NCI-H1092 treated with DMSO at 0.1 percent for 48 hours (cell line): ENCODE data around the gene CLDN6.
"Not testable (repeated sequence)": the region's sequence is repeated elsewhere in the genome, so short reads cannot be mapped to it uniquely, and the experiment has no call there.

Experiments
- DNase-seq: peaks from one replicate; lab custom pipeline; 2025; lab: John Stamatoyannopoulos, UW

CLDN6 gene, protein sequence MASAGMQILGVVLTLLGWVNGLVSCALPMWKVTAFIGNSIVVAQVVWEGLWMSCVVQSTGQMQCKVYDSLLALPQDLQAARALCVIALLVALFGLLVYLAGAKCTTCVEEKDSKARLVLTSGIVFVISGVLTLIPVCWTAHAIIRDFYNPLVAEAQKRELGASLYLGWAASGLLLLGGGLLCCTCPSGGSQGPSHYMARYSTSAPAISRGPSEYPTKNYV

DNA sequence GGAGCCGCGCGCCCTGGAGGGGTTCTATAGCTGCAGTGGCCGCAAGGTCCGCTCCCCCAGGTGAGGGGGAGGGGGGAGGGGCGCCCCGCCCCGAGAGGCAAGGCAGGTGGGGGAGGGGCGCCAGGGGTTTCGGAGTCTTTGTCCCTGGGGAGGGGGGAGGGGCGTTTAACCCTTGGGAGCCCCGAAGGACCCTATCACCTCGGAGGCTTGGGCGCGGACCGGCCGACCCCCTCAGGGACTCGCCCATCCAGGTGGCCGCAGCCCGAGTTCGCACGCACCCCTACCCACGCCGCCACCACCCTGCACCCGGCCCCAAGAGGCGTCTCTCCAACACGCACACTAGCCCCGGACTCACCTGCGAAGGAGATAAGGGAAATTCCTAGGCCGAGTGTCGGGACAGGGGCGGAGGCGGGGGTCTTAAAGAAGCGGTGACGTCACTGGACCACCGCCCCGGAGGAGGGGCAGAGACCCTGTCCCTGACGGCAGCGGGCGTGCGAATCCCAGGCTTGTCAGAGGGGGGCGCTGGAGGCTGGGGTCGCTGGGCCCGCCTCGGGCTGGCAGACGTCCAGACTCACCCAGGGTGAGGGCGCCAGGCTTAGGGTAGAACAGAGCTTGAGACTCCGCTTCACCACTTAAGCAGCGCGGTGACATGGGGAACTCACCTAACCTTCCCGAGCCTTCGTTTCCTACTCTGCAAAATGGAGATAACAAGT is at the start of gene CLDN6:
TSS of gene CLDN6 (minus strand) at position 390 of the 713 bp plus-strand sequence. CDS start 2,162 bp downstream, outside the sequence.
- peak; percentile 12 for DNase-seq

DNA sequence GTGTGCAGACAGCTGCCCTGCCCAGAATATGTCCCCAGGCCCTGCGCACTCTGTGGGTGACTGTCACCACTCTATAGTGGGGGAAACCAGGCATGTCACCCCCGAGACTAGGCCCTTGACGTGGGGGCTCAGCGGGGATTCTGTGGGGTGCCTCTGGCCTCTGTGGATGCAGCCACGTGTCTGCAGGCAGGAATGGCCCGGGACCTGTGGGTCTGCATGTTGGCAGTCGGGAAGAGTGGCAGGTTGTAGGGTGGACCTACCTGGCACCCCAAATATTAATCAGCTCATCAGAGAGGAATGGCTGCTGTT is 48.4 kb upstream of the CLDN6 start:
- no peak for DNase-seq

DNA sequence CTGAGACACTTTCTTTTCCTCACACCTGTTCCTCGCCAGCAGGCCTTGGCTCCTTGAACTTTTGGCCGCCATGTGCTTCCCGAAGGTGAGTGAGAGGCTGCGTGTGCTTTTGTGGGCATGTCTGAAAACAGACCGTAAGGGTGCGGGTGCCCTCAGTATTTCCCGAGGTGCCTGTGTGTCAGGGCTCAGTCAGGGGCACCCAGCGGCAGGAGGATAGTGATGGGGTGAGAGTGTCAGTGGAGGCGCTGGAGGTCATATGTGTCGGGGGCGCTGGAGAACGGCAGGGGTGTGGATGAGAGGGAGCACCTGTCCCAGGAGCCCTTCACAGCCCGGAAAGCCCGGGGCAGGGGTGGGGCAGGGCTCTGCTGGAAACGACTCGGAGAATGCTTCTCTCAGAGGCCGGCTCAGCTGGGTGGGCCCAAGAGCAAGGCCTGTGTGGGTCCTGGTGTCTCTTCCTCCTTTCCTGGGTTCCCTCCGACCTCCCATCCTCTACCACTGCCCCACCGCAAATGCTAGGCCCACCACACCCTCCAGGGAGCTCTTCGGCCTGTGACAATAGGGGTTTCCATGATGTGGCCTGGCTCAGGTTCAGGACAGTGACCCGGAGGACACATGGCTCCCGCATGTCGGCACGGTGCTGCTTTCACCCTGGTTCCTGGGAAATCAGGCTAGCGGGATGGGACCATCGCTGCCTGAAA is 47.9 kb upstream of the CLDN6 start:
- no peak for DNase-seq

DNA sequence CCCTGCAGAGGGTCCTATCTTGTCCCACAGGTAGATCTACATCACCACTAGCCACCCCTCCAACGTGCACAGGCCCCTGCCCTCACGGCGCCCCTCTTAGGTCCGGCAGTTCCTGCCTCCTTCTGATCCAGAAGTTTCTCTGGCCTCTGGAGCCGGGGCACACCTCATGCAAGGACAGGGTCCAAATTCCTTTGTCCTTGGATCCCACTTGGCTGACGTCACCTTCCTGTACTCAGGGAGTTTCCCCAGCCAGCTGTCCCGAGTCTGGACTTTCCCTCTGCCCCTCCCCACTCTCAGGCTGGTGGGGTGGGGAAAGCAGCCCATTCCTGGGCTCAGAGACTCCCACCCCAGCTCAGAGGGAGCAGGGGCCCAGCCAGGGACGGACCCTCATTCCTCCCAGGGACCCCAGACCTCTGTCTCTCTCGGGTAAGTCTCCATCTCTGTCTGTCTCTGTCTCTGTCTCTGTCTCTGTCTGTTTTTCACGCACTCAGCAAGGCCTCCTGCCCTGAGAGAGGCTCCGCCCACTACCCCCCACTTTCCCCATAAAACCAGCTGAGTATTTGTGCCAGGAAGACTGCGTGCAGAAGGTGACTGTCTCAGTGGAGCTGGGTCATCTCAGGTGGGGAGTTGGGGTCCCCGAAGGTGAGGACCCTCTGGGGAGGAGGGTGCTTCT is 47.2 kb upstream of the CLDN6 start, which contains the start of gene IL32:
TSS of gene IL32 (plus strand) at position 572 of the 673 bp plus-strand sequence. CDS start 172 bp downstream, outside the sequence.
- DNase-seq, result no peak

DNA sequence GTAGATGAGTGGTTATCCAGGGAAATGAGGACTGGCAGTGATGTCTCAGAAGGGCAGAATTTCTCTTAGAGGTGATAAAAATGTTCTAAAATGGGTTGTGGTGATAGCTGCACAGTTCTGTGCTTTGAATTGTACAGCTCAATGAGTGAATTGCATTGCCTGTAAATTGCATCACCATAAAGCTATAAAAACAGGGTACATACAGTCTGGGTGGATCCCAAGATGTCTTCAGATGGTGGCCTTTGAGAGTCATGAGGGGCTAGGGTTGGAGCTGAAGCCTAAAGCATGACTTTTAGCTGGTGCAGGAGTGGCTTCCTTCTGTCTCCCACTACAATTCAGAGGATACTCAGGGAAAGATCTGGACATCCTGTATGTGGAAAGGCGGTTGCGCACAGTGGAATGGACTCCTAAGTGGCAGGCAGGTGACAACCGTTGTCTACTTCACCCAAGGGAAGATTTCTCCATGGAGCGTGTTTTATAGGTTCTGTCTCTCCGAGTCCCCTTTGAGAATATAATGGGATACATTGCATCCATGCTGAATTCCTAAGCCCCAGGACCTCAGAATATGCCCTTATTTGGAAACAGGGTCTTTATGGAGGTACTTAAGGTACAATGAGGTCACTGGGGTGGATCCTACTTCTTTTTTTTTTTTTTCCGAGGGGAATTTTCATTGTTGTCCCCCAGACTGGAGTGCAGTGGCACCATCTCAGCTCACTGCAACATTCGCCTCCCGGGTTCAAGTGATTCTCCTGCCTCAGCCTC is 45.8 kb upstream of the CLDN6 start:
- DNase-seq, result no peak

DNA sequence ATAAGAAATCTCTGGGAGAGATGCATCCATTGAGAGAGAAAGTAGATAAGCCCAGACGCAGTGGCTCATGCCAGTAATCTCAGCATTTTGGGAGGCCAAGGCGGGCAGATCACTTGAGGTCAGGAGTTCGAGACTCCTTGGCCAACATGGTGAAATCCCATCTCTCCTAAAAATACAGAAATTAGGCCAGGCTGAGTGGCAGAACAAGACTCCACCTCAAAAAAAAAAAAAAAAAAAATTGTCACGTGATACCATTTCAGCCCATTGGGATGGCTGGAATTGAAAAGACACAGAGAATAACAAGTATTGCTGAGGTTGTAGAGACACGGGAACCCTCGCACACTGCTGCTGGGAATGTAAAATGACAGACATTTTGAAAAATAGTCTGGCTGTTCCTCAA is 44.6 kb upstream of the CLDN6 start:
- DNase-seq, result no peak

DNA sequence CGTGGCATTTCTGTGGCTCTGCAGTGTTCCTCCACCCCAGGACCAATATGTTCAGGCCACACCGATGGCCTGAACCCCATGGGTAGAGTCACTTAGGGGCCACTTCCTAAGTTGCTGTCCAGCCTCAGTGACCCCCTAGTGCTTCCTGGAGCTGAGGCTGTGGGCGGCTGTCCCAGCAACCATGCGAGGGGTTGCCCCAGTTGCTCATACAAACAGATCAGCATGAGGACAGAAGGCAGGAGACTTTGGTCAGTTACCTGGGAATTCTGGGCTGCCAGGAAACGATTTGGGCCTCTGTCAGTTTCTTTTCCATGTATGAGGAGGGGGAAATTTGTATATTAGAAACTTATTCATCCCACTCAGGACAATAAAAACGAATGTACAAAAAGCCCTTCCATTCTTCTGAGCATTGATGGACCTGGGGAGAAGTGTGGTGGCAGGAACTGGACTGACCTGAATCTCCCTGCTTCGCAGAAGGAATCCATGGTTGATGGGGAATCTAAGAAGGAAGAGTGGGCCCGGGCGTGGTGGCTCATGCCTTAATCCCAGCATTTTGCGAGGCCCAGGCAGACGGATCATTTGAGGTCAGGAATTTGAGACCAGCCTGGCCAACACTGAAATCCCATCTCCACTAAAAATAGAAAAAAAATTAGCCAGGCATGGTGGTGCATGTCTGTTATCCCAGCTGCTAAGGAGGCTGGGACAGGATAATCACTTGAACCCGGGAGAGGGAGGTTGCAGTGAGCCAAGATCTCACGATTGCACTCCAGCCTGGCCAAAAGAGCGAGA is 42.5 kb upstream of the CLDN6 start:
- no peak for DNase-seq

DNA sequence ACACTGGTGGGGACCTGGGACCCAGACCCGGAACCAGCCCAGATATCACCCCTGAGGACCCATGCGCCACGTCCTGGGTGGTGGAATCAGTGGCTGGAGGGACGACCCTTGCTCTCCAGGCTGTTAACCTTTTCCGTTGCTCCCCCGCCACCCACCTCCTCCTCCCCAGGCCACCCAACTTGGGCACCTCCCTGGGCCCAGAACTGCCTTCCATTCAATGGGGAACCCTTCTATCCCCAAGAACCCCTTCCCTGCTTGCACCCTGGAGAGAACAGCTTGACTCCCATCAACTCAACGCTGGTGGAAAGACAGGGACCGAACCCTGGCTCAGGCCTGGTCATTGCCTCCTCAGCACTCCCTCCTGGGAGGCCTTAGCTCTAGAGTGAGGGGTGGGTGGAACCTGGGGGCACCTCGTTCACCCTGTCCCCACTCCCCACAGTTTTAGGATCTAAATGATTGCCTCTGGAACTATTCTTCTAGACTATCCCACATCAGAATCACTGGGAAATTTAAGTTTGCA is 41.8 kb upstream of the CLDN6 start:
- no peak for DNase-seq

DNA sequence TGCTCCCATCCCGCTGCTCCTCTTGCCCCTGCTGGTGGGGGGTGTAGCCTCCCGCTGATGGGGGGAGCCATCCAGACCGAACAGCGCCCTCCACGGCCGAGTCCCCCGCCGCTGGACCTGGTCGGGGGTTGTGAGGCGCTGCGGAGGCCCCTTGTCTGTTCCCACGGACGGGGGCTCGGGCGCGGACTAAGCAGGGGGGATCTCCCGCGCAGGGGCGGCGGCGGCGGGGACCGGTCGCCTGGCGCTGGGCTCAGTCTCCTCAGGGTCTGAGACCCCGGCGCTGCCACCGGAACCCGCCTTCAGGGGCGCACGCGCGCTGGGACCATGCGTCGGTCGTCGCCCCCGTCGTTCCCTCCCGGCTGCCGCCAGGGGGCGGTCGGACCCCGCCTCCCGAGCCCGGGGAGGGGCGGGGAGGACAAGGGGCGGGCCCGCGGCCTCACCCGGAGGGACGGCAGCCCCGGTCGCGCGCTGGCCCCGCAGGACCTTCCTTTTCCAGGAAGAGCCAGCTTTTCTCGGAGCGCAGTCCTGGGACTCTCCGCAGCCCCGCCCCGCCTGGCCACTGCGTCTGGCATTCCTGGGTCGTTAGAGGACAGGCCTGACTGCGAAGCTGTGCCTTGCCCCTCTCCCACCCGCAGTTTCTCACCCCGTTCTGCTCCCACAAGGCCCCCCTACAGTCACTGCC is 41.2 kb upstream of the CLDN6 start:
- peak; percentile 73 for DNase-seq

DNA sequence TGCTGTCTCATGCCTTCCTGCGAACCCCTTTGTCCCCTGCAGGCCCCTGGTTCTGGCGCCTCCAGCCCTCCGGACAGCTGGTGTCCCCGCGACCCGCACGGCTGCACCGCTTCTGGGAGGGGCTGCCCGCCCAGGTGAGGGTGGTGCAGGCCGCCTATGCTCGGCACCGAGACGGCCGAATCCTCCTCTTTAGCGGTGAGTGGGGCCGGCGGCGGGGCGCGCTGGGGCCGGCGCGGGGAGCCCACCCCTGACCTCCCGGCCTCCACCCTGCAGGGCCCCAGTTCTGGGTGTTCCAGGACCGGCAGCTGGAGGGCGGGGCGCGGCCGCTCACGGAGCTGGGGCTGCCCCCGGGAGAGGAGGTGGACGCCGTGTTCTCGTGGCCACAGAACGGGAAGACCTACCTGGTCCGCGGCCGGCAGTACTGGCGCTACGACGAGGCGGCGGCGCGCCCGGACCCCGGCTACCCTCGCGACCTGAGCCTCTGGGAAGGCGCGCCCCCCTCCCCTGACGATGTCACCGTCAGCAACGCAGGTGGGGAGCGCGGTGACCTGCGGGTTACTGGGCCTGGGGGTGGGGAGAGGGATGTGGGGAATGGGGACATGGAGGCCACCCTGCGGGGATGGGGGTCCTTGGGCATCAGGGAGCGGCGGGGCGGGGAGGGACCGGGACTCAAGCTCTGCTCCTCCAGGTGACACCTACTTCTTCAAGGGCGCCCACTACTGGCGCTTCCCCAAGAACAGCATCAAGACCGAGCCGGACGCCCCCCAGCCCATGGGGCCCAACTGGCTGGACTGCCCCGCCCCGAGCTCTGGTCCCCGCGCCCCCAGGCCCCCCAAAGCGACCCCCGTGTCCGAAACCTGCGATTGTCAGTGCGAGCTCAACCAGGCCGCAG is 40.4 kb upstream of the CLDN6 start:
- peak; percentile 20 for DNase-seq

DNA sequence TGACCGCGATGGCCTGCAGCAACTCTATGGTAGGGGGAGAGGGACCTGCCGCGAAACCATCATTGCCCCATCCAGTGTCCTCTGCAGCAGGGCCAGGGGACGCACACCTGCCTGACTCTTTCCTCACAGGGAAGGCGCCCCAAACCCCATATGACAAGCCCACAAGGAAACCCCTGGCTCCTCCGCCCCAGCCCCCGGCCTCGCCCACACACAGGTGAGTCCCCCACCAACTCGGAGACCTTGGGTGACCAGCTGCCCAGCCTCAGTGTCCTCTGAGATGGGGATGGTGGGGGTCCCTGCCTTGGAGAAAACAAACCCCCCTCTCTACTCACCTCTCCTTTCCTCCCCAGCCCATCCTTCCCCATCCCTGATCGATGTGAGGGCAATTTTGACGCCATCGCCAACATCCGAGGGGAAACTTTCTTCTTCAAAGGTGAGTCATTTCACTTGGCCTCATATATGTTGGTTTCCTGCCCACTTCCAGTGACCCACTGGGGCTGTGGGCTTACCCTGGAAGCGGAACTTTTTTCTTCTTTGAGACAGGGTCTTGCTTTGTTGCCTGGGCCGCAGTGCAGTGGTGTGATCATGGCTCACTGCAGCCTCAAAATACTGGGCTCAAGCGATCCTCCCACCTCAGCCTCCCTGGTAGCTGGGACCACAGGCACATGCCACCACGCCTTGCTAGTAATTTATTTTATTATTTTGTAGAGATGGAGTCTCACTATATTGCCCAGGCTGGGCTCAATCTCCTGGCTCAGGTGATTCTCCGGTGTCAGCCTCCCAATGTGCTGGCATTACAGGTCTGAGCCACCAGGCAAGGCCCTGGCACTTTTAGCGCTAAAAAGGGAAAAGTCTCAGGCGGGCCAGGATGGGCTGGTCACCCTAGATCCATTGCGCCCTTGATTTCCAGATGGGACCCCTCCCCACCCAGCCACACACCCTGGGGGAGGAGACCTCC is 39.5 kb upstream of the CLDN6 start:
- no peak for DNase-seq

DNA sequence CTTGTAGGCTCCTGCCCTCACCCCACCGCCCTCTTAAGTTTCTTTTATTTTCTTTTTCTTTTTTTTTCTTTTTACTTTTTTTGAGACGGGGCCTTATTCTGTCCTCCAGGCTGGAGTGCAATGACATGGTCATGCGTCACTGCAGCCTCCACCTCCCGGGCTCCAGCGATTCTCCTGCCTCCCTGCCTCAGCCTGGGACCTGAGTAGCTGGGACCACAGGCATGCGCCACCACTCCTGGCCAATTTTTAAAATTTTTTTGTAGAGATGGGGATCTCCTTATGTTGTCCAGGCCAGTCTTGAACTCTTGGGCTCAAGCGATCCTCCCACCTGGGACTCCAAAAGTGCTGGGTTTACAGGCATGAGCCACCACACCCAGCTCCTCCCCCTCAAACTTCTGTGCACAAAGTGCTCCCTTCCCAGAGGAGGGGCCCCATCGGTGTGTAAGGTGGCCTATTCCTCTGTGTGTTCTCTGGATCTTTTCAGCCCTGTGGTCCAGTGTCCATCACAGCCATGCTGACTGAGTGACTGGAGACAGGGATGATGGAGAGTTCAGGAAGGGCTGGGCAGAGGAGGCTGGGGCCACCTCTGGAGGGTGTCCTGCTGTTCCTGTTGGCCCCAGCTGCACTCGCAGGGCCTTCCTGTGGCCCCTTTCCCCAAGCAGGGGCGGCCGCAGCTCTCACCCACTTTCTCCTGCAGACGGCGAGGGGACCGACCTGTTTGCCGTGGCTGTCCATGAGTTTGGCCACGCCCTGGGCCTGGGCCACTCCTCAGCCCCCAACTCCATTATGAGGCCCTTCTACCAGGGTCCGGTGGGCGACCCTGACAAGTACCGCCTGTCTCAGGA is 38.6 kb upstream of the CLDN6 start:
- no peak for DNase-seq

DNA sequence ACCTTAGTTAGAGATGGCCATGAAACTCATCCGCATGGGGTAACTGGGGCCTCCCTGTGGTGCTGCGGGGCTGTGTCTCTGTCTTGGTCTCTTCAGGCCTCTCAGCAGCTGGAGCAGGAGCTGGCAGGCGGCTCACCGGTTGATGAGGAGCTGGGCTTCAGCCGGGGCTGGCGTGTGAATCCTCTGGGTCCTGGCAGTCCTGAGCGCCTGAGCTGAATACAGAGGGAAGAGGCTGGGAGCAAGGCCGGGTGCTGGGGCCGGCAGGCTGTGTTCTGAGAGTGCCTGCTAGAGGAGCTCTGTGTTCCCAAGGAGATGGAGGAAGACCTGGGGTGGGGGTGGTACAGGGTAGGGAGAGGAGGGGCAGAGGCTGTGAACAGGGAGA is 37.7 kb upstream of the CLDN6 start:
- not testable (repeated sequence) for DNase-seq

DNA sequence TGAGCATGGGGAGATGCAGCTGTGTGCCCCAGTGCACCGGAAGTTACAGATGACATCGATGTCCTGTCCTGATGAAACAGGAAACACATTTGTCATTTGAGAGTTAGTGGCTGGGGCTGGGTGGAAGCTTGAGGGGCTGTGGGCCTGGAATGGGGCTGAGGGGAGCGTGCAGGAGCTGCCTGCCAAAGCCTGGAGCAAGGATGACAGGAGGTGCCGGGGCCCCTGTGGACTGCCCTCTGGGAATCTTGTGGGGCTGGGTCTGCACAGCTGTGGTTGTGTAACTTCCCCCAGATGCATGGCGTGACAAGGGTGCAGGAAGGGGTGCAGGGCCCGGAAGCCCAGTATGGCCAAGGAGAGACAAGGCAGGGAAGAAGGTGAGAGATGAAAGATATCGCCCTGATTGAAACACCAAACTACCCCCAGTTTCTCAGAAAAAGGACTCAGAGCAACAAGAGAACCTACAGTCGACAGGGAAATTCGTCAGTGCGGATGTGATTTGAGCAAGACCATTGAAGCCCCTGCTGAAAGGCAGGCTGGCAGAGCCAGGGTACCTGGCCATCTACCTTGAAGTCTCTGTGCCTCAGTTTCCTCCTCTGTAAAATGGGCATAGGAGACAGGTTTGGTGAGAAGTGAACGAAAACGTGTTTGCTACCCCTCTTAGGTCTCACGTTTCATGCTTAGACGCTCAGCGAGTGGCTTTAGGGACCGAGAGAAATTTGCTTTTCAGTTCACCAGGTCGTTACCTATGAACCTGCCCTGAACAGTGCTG is 37.2 kb upstream of the CLDN6 start:
- no peak for DNase-seq

DNA sequence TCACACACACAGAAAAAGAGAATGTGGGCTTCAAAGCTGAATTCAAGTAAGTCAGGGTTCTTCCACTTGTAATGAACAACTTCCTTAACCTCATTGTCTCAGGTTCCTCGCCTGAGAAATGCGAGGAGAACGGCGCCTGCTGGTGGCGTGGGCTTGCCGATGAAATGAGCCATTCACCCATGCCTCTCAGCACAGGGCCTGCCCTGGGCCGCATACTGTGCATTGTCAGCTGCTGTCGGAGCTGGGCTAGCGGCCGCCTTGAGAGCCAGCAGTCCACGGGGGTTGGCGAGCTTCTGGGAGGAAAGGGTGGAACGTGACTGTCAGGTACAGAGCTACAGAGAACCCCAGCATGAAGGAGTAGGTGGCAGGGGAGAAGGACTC is 35.3 kb upstream of the CLDN6 start:
- DNase-seq, result not testable (repeated sequence)

DNA sequence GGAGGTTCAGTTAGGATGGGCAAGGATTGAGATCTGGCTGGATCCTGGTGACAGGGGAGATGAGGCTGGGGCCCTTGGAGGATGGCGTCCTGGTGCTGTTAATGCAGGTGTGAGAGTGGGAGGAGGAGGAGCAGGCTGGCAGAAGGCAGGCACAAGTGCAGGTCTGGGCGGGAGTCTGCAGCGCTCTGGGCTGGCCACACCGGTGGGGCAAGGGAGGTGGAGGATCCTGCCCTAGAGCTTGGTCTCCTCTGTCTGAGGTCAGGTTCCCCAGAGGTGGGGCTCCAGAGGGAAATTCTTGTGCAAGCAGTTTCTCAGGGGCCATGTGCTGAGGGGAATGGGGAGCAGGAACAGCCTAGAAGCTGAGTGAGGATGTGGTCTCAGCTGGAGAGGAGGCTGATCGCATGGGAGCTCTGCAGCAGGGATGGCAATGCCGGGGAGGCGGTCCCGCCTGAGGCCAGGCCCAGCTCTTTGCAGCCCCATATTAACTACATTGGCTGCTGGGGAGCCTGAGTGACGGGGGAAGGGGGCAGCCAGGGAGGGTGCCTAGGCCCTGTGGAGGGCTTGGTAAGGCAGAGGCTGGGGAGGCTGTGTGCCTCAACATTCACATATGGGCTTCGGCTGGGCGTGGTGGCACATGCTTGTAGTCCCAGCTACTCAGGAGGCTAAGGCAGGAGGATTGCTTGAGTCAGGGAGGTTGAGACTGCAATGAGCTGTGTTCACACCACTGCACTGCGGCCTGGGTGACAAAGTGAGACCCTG is 34.8 kb upstream of the CLDN6 start:
- not testable (repeated sequence) for DNase-seq
